SK-N-MC (cell line): Measurements from ENCODE around the gene LLGL1.
A peak's percentile ranks its signal among the peaks of the same experiment; 100 is the strongest.

Source experiments
- DNase-seq: peaks from one replicate; pipeline ENCODE4 v3.0.0-alpha.2; 2011; ENCODE audit warnings: low read depth, low spot score
- H3K27ac ChIP-seq: fragments of 200-600 bp; sonication (generic); 2 replicates; pipeline ENCODE4 v1.5.1; 2016; ENCODE audit warnings: mixed run types
- H3K36me3 ChIP-seq: fragments of 200-600 bp; sonication (generic); 2 replicates; pipeline ENCODE4 v1.6.1; 2017; ENCODE audit warnings: antibody characterized with exemption, low read length, mixed read lengths; ENCODE audit not compliant: insufficient read depth
- H3K4me3 ChIP-seq: fragments of 200-600 bp; sonication (generic); 2 replicates; pipeline ENCODE4 v1.5.1; 2016
- H3K9ac ChIP-seq: fragments of 200-600 bp; sonication (generic); 2 replicates; pipeline ENCODE4 v1.8.0; 2017; ENCODE audit warnings: mixed run types, mixed read lengths; ENCODE audit not compliant: insufficient read length
- H3K9me3 ChIP-seq: fragments of 200-600 bp; sonication (generic); 2 replicates; pipeline ENCODE4 v1.6.1; 2017; ENCODE audit warnings: low read depth, mild to moderate bottlenecking, antibody characterized with exemption, low read length, moderate library complexity, mixed read lengths
- EZH2 ChIP-seq: fragments of 200-600 bp; sonication (generic); IDR thresholded peaks from one replicate; pipeline ENCODE4 v1.6.1; 2017; ENCODE audit warnings: antibody characterized with exemption
- FOXP2 ChIP-seq: optimal IDR thresholded peaks from 2 replicates; pipeline ENCODE3; 2011; ENCODE audit warnings: mild to moderate bottlenecking, moderate library complexity; ENCODE audit not compliant: insufficient read depth; ENCODE audit errors: extremely low read length, control extremely low read depth
- POLR2AphosphoS5 ChIP-seq: IDR thresholded peaks from 2 replicates; pipeline ENCODE4 v1.6.1; 2012; ENCODE audit warnings: mild to moderate bottlenecking, low read depth, low read length, borderline replicate concordance

LLGL1 gene

GRCh38 chr17:18224387-18225120, 881 bp upstream of the LLGL1 start:
- peak overlapping the region; percentile 53 for H3K9ac ChIP-seq
- no peak for DNase-seq
- H3K4me3 ChIP-seq, result peak overlapping the region; percentile 77
- no peaks in the 10 kb centered on the region for H3K9me3 ChIP-seq
- H3K27ac ChIP-seq, result 0 out of 2 replicates have a peak overlapping the region, but pooled peaks have one; percentile 6
- H3K36me3 ChIP-seq, result no peaks in the 10 kb centered on the region
- TF ChIP-seq FOXP2, result no peak
- TF ChIP-seq EZH2, result no peak

DNA sequence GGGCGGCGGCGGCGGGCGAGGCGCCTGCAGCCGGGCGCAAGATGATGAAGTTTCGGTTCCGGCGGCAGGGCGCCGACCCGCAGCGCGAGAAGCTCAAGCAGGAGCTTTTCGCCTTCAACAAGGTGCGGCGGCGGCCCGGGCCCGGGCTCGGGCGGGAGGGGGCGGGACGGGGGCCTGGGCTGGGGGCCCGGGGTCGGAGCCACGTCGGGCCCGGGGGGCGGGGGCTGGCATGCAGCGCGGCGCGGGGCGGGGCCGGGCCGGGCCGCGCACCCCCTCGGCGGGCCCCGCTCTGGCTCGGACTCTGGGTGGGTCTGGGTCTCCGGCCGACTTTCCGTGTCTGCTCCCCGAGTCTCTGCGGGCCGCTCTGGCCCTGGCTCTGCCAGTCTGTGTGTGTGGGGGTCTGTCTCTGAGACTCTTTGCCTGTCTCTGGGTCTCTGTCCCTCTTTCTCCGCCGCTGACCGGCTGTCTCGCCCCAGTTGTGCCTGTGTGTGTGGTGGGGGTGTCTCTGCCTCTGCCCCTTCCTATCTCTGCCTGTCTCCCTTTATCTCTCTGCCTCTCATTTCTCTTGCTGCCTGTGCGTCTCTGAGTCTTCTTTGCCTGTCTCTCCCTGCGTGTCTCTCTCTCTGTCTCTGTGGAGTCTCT, 328 bp downstream of the LLGL1 start:
- Histone ChIP-seq H3K4me3 (peak overlapping the region; percentile 92), H3K27ac (no peak overlapping the region), H3K9me3 (no peaks in the 10 kb centered on the region), H3K36me3 (no peaks in the 10 kb centered on the region), H3K9ac (peak overlapping the region; percentile 79)
- DNase-seq, result no peak
- TF ChIP-seq EZH2 (no peak), FOXP2 (no peak), POLR2AphosphoS5 (no peak)

DNA sequence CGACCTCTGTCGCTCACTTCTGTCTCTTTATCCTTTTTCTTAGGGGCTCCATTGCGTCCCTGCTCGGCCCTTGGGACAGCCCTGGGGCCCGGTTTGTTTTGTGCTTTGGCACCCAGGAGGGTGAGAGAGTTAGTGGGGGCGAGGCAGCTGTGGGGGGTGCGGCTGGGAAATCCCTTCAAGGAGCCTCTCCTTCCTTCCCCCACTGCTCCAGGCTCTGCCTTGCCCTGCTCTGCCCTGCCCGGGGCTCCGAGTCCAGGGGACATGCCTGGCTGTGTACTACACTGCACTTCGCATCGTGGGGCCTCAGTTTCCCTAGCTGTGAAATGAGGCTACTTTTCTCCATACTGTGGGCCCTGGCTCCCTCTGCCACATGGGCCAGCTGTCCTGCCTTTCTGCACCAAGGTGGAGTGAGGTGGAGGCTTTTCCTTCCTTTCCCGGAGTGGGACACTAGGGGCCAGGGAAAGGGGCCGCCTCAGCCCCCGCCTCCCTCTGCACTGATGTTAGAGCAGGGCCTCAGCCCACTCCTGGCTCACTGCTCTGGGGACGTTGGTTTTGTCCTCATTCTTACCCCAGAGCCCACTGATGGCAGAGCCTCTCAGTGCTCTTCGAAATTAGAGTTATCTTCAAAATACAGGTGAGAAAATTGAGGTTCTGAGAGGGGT, 980 bp downstream of the LLGL1 start:
- no peak for DNase-seq
- TF ChIP-seq EZH2, result no peak
- TF ChIP-seq FOXP2, result no peak
- no peak for TF ChIP-seq POLR2AphosphoS5
- H3K27ac ChIP-seq, result no peak overlapping the region
- H3K36me3 ChIP-seq, result no peaks in the 10 kb centered on the region
- H3K4me3 ChIP-seq, result peak overlapping the region; percentile 92
- H3K9me3 ChIP-seq, result no peaks in the 10 kb centered on the region
- peak overlapping the region; percentile 79 for H3K9ac ChIP-seq

DNA sequence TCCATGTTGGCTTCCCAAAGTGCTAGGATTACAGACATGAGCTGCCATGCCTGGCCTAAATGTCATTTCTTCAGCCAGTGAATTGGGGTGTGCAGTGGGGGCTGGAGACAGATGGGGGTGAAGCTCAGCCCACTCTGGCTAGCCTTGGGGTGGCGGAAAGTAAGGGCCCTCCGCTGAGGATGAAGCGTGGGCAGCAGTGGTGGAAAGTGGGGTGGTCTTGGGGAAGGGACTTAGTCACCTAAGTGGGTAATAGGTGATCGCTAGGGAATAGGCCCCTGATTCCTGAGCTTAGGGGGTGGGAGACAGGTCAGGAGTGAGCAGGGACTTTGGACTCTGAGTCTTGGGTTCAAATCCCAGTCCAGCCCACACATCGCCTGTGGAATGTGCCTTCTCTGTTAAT, 2.2 kb downstream of the LLGL1 start:
- Histone ChIP-seq H3K27ac (no peak overlapping the region), H3K4me3 (no peak overlapping the region), H3K9ac (no peak overlapping the region), H3K9me3 (no peaks in the 10 kb centered on the region), H3K36me3 (no peaks in the 10 kb centered on the region)
- DNase-seq, result no peak
- TF ChIP-seq FOXP2, result no peak
- no peak for TF ChIP-seq EZH2
- no peak for TF ChIP-seq POLR2AphosphoS5

- no peak overlapping the region for H3K27ac ChIP-seq
- H3K9me3 ChIP-seq, result no peaks in the 10 kb centered on the region
- no peaks in the 10 kb centered on the region for H3K36me3 ChIP-seq
- no peak for TF ChIP-seq FOXP2
- no peak for TF ChIP-seq EZH2
- TF ChIP-seq POLR2AphosphoS5, result no peak
- DNase-seq, result no peak
- H3K9ac ChIP-seq, result no peak overlapping the region
- no peak overlapping the region for H3K4me3 ChIP-seq
Observed at GRCh38 chr17:18228176-18228682, 2.8 kb downstream of the LLGL1 start.

DNA sequence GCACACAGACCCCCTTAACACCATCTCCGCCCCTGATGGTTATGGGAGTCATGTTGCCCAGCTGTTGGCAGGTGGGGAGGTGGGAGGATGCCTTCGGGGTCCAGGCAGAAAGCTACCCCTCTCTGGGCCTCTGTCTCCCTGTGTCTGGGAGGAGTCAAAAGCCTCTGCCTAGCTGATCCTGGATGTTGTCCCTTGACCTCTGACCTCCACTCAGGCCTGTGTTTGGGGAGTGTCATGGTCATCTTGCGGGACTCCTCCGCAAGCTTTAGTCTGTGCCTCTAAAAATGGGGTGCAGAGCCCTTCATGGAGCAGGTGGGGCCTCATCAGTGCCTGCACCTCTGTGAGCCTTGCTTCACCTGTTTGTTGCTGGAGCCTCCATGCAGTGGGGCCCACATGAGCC, 3.8 kb downstream of the LLGL1 start:
- H3K36me3 ChIP-seq, result no peaks in the 10 kb centered on the region
- TF ChIP-seq POLR2AphosphoS5 (no peak), FOXP2 (no peak), EZH2 (no peak)
- no peaks in the 10 kb centered on the region for H3K9me3 ChIP-seq
- no peak overlapping the region for H3K27ac ChIP-seq
- no peak overlapping the region for H3K9ac ChIP-seq
- H3K4me3 ChIP-seq, result no peak overlapping the region
- DNase-seq, result no peak

DNA sequence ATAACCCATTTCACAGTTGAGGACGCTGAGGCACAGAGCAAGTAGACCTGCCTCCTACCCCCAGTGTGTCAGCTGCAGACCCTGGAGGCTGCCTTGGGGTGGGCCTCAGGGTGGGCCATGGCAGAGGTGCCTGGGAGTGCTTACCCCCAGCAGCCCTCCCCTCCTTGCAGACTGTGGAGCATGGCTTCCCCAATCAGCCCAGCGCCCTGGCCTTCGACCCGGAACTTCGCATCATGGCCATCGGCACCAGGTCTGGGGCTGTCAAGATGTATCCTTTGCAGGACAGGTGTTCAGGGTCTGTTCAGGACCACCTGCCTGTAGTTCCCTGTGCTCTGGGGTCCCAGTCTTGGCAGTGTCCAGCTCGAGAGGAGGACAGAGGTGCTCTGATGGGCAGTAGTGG, 4.3 kb downstream of the LLGL1 start:
- H3K9ac ChIP-seq, result no peak overlapping the region
- TF ChIP-seq EZH2, result no peak
- no peak for TF ChIP-seq POLR2AphosphoS5
- TF ChIP-seq FOXP2, result no peak

DNA sequence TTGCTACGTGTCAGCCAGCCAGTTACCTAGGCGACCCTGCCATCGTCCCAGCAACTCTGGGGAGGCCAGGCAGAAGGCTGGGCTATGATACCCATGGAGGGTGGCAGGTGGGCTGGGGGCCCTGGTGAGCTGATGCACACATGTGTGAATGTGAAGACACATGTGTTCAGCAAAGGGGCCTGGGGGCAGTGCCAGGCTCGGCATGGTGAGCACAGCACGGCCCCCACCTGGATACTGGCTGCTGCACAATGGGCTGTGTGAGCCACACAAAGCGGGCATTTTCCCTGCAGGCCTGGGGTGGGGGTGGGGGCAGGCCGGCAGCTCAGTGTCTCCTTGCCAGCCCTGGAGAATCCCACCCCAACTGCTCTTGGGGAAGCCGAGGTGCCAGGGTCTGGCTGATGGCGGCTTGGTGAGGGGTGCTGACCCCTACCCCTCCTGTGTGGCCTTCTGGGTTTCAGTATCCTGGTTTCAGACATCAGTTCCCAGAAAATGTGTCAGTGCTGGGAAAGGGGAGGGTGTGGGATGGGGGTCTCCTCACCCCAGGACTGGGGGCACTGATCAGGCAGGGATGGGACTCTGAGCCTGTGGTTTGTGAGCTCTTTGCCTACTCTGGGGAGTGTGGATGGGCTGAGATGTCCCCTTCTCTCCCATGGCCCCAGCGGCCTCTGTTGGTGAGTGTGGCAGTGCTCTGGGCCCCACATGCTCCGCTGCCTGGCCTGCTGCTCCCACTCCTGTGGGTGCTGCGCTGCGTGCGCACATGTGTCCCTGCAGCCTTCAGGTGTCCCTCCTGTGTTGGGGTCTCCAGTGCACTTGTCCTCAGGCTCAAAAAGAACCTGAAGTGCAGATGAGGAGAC, 5.1 kb downstream of the LLGL1 start:
- no peaks in the 10 kb centered on the region for H3K36me3 ChIP-seq
- H3K4me3 ChIP-seq, result no peak overlapping the region
- no peak for DNase-seq

More for the DNA sequence above, 4.3 kb downstream of the LLGL1 start:
- no peak for DNase-seq
- Histone ChIP-seq H3K9me3 (no peaks in the 10 kb centered on the region), H3K27ac (no peak overlapping the region), H3K4me3 (no peak overlapping the region), H3K36me3 (no peaks in the 10 kb centered on the region)

More for the DNA sequence above, 5.1 kb downstream of the LLGL1 start:
- no peaks in the 10 kb centered on the region for H3K9me3 ChIP-seq
- TF ChIP-seq EZH2 (no peak), FOXP2 (no peak), POLR2AphosphoS5 (no peak)
- no peak overlapping the region for H3K9ac ChIP-seq
- H3K27ac ChIP-seq, result no peak overlapping the region
